ENCODE measurements around the gene SFI1.

DNA sequence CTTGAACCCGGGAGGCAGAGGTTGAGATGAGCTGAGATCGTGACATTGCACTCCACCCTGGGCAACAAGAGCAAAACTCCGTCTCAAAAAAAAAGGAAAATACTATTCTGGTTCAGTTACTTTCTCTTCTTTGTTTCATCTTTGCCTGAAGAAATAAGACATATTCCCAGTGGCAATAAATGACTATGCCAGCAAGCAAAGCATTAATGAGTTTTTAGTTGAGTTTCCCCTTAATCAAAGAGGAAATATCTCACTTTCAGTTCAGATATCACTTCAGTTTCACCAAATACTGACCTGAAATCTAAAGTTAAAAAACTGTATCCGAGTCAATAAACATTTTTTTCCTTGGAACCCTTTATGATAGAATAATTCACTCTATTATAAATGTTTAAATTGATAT, 155.3 kb downstream of the SFI1 start:
- TF ChIP-seq, protein P1, sequence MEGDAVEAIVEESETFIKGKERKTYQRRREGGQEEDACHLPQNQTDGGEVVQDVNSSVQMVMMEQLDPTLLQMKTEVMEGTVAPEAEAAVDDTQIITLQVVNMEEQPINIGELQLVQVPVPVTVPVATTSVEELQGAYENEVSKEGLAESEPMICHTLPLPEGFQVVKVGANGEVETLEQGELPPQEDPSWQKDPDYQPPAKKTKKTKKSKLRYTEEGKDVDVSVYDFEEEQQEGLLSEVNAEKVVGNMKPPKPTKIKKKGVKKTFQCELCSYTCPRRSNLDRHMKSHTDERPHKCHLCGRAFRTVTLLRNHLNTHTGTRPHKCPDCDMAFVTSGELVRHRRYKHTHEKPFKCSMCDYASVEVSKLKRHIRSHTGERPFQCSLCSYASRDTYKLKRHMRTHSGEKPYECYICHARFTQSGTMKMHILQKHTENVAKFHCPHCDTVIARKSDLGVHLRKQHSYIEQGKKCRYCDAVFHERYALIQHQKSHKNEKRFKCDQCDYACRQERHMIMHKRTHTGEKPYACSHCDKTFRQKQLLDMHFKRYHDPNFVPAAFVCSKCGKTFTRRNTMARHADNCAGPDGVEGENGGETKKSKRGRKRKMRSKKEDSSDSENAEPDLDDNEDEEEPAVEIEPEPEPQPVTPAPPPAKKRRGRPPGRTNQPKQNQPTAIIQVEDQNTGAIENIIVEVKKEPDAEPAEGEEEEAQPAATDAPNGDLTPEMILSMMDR (conservative IDR thresholded peaks at IDR 0.05; ENCODE audit: low read depth, low read length), result no peak
- TF ChIP-seq EZH2 (IDR thresholded peaks at IDR 0.05; ENCODE audit: borderline replicate concordance, low read depth, low read length, poor library complexity, severe bottlenecking), result no peak
